Measurements from ENCODE around the gene MYO1E. TPM values are rescaled to one million over a fixed set of nuclear protein-coding genes. Genes with fewer than 3 reads are reported as not detected.
"Not testable (repeated sequence)": the region's sequence is repeated elsewhere in the genome, so short reads cannot be mapped to it uniquely, and the experiment has no call there.

Gene MYO1E
- polyA plus RNA-seq, 1 experiment = 34.0 TPM

GRCh38 chr15:59289574-59289973, 83.1 kb downstream of the MYO1E start:
- no peak overlapping the region for H3K4me3 ChIP-seq (ENCODE audit: low read depth, low read length)
- POLR2A ChIA-PET = no interaction called here
- H3K27me3 ChIP-seq (ENCODE audit: control insufficient read depth, insufficient read depth, low read length) = no peaks in the 10 kb centered on the region
- H3K36me3 ChIP-seq (ENCODE audit: control insufficient read depth, insufficient read depth, low read length) = no peaks in the 10 kb centered on the region
- no peak for DNase-seq (ENCODE audit: low read depth)
- no peak for TF ChIP-seq CTCF (IDR thresholded peaks at IDR 0.05; ENCODE audit: insufficient read depth, low read depth, low read length)
- CTCF ChIA-PET = interaction anchor here (1.2 kb wide), 1 partner anchor 32 kb away, joined by 3 read pairs; no protein-coding TSS in a partner anchor

GRCh38 chr15:59283717-59284391, 88.8 kb downstream of the MYO1E start:
- no peak overlapping the region for H3K4me3 ChIP-seq (ENCODE audit: low read depth, low read length)
- POLR2A ChIA-PET = no interaction called here
- no peaks in the 10 kb centered on the region for H3K36me3 ChIP-seq (ENCODE audit: control insufficient read depth, insufficient read depth, low read length)
- DNase-seq (ENCODE audit: low read depth) = no peak
- no peak for TF ChIP-seq CTCF (IDR thresholded peaks at IDR 0.05; ENCODE audit: insufficient read depth, low read depth, low read length)
- no peaks in the 10 kb centered on the region for H3K27me3 ChIP-seq (ENCODE audit: control insufficient read depth, insufficient read depth, low read length)
- CTCF ChIA-PET = interaction anchor here (0.7 to 2.0 kb wide), 2 partner anchors 14 to 37 kb away, joined by 3 to 6 read pairs; no protein-coding TSS in a partner anchor

GRCh38 chr15:59282515-59283337, 89.9 kb downstream of the MYO1E start:
- Histone ChIP-seq H3K4me3 (ENCODE audit: low read depth, low read length) (no peak overlapping the region), H3K36me3 (ENCODE audit: control insufficient read depth, insufficient read depth, low read length) (no peaks in the 10 kb centered on the region; the same call in 1 of the 2 replicates), H3K27me3 (ENCODE audit: control insufficient read depth, insufficient read depth, low read length) (no peaks in the 10 kb centered on the region)
- ChIA-PET POLR2A (no interaction called here), CTCF (interaction anchor here (2.0 kb wide), 1 partner anchor 35 kb away, joined by 6 read pairs; no protein-coding TSS in a partner anchor)
- no peak for DNase-seq (ENCODE audit: low read depth)
- TF ChIP-seq CTCF (IDR thresholded peaks at IDR 0.05; ENCODE audit: insufficient read depth, low read depth, low read length) = no peak

- ChIA-PET CTCF (interaction anchor here (2.6 kb wide), 1 partner anchor 10 kb away, joined by 9 read pairs; no protein-coding TSS in a partner anchor), POLR2A (interaction anchor here (0.6 kb wide), 1 partner anchor 57 kb away, joined by 3 read pairs; no protein-coding TSS in a partner anchor)
- Histone ChIP-seq H3K36me3 (ENCODE audit: control insufficient read depth, insufficient read depth, low read length) (no peaks in the 10 kb centered on the region; the same call in 1 of the 2 replicates), H3K27me3 (ENCODE audit: control insufficient read depth, insufficient read depth, low read length) (no peaks in the 10 kb centered on the region), H3K4me3 (ENCODE audit: low read depth, low read length) (no peak overlapping the region)
- TF ChIP-seq CTCF (IDR thresholded peaks at IDR 0.05; ENCODE audit: insufficient read depth, low read depth, low read length) = no peak
- no peak for DNase-seq (ENCODE audit: low read depth)
These were observed 91.0 kb downstream of the MYO1E start for GRCh38 chr15:59281699-59282098.

- Histone ChIP-seq H3K36me3 (ENCODE audit: control insufficient read depth, insufficient read depth, low read length) (no peaks in the 10 kb centered on the region; the same call in 1 of the 2 replicates), H3K27me3 (ENCODE audit: control insufficient read depth, insufficient read depth, low read length) (no peaks in the 10 kb centered on the region), H3K4me3 (ENCODE audit: low read depth, low read length) (no peak overlapping the region)
- no peak for DNase-seq (ENCODE audit: low read depth)
- ChIA-PET CTCF (interaction anchor here (2.6 kb wide), 1 partner anchor 10 kb away, joined by 9 read pairs; no protein-coding TSS in a partner anchor), POLR2A (no interaction called here)
- TF ChIP-seq CTCF (IDR thresholded peaks at IDR 0.05; ENCODE audit: insufficient read depth, low read depth, low read length) = no peak
These were observed 91.8 kb downstream of the MYO1E start for GRCh38 chr15:59280855-59281254.

- DNase-seq (ENCODE audit: low read depth); H3K27me3 ChIP-seq (ENCODE audit: control insufficient read depth, insufficient read depth, low read length); POLR2A ChIA-PET; H3K4me3 ChIP-seq (ENCODE audit: low read depth, low read length); H3K36me3 ChIP-seq (ENCODE audit: control insufficient read depth, insufficient read depth, low read length): not testable (repeated sequence)
- CTCF ChIA-PET = interaction anchor here (2.6 kb wide), 1 partner anchor 11 kb away, joined by 9 read pairs; no protein-coding TSS in a partner anchor
These were observed 92.4 kb downstream of the MYO1E start for GRCh38 chr15:59280292-59280691.

All from BJ (cell line).